KBM-7 (cell line): ENCODE data around the gene FBLN2.

ENCODE experiments used
- DNase-seq: peaks from one replicate; pipeline ENCODE4 v3.0.0-alpha.2; 2015
- in situ Hi-C: fragments of 300-500 bp; cut with MboI; formaldehyde crosslinking; loops from 2 replicates; pipeline ENCODE4 v1.14.3; 2020; ENCODE audit warnings: low sequenced_read_pairs, low pct_unique_long_range_greater_than_20kb, mixed read lengths

The FBLN2 gene

GRCh38 chr3:13574798-13575451, 26.0 kb downstream of the FBLN2 start:
- DNase-seq, result no peak
- in situ Hi-C loops, result no loop called here

- in situ Hi-C loops, result no loop called here
These were observed 26.6 kb downstream of the FBLN2 start for GRCh38 chr3:13575459-13576061.

GRCh38 chr3:13577181-13578121, 28.5 kb downstream of the FBLN2 start:
- no peak for DNase-seq
- in situ Hi-C loops, result no loop called here

More at GRCh38 chr3:13575459-13576061, 26.6 kb downstream of the FBLN2 start:
- no peak for DNase-seq

- no peak for DNase-seq
- in situ Hi-C loops, result no loop called here
These were observed 29.3 kb downstream of the FBLN2 start for GRCh38 chr3:13578251-13578650.

GRCh38 chr3:13579063-13579462, 30.1 kb downstream of the FBLN2 start:
- in situ Hi-C loops, result no loop called here
- DNase-seq, result no peak

- in situ Hi-C loops, result no loop called here
- no peak for DNase-seq
These were observed 31.5 kb downstream of the FBLN2 start for GRCh38 chr3:13580256-13581023.

GRCh38 chr3:13581485-13582365, 32.8 kb downstream of the FBLN2 start:
- in situ Hi-C loops, result no loop called here
- DNase-seq, result no peak

- no peak for DNase-seq
These were observed 33.7 kb downstream of the FBLN2 start for GRCh38 chr3:13582366-13583250.

GRCh38 chr3:13583251-13584180, 34.6 kb downstream of the FBLN2 start:
- no peak for DNase-seq
- in situ Hi-C loops, result no loop called here

More at GRCh38 chr3:13582366-13583250, 33.7 kb downstream of the FBLN2 start:
- in situ Hi-C loops, result no loop called here

- no peak for DNase-seq
- in situ Hi-C loops, result no loop called here
These were observed 35.5 kb downstream of the FBLN2 start for GRCh38 chr3:13584427-13584891.

GRCh38 chr3:13584901-13585300, 36.0 kb downstream of the FBLN2 start:
- in situ Hi-C loops, result no loop called here

GRCh38 chr3:13587442-13587841, 38.5 kb downstream of the FBLN2 start:
- in situ Hi-C loops, result no loop called here
- peak; percentile 12 for DNase-seq

More at GRCh38 chr3:13584901-13585300, 36.0 kb downstream of the FBLN2 start:
- DNase-seq, result no peak

GRCh38 chr3:13588221-13588701, 39.3 kb downstream of the FBLN2 start:
- in situ Hi-C loops, result no loop called here
- DNase-seq, result no peak

GRCh38 chr3:13588993-13589392, 40.1 kb downstream of the FBLN2 start:
- in situ Hi-C loops, result no loop called here
- DNase-seq, result no peak

- no peak for DNase-seq
- in situ Hi-C loops, result no loop called here
These were observed 42.1 kb downstream of the FBLN2 start for GRCh38 chr3:13590841-13591520.

- DNase-seq, result no peak
- in situ Hi-C loops, result no loop called here
These were observed 44.7 kb downstream of the FBLN2 start for GRCh38 chr3:13593615-13594014.
